GM06990 (cell line): ENCODE data around the gene SYNGR4.
"Not testable (repeated sequence)": the region's sequence is repeated elsewhere in the genome, so short reads cannot be mapped to it uniquely, and the experiment has no call there.

Experiments
- DNase-seq: peaks from one replicate; pipeline ENCODE4 v3.0.0-alpha.2; 2011; ENCODE audit not compliant: insufficient read length; ENCODE audit errors: extremely low read depth
- H3K27me3 ChIP-seq: replicated peaks from 2 replicates; pipeline ENCODE4 v1.6.0; 2011; ENCODE audit warnings: low read length; ENCODE audit not compliant: control insufficient read depth, insufficient read depth
- H3K36me3 ChIP-seq: 2 replicates; pipeline ENCODE4 v1.5.1; 2011; ENCODE audit warnings: low read length; ENCODE audit not compliant: control insufficient read depth, insufficient read depth
- H3K4me3 ChIP-seq: replicated peaks from 2 replicates; pipeline ENCODE4 v1.5.1; 2011; ENCODE audit warnings: low read depth, mild to moderate bottlenecking, control low read depth, low read length
- TF ChIP-seq, protein P1 (sequence below): IDR thresholded peaks from 2 replicates; pipeline ENCODE4 v1.5.1; 2011; ENCODE audit warnings: low read length, control low read depth, mild to moderate bottlenecking, inconsistent platforms; ENCODE audit not compliant: insufficient read depth, poor library complexity, severe bottlenecking

Gene SYNGR4

GRCh38 chr19:48371367-48371766 is 7.2 kb downstream of the SYNGR4 start:
- DNase-seq: no peak
- H3K4me3 ChIP-seq: no peak overlapping the region
- no peaks in the 10 kb centered on the region; the same call in 1 of the 2 replicates for H3K27me3 ChIP-seq
- no peaks in the 10 kb centered on the region for H3K36me3 ChIP-seq
- TF ChIP-seq, protein P1, sequence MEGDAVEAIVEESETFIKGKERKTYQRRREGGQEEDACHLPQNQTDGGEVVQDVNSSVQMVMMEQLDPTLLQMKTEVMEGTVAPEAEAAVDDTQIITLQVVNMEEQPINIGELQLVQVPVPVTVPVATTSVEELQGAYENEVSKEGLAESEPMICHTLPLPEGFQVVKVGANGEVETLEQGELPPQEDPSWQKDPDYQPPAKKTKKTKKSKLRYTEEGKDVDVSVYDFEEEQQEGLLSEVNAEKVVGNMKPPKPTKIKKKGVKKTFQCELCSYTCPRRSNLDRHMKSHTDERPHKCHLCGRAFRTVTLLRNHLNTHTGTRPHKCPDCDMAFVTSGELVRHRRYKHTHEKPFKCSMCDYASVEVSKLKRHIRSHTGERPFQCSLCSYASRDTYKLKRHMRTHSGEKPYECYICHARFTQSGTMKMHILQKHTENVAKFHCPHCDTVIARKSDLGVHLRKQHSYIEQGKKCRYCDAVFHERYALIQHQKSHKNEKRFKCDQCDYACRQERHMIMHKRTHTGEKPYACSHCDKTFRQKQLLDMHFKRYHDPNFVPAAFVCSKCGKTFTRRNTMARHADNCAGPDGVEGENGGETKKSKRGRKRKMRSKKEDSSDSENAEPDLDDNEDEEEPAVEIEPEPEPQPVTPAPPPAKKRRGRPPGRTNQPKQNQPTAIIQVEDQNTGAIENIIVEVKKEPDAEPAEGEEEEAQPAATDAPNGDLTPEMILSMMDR: no peak

GRCh38 chr19:48371771-48372170 is 7.6 kb downstream of the SYNGR4 start:
- not testable (repeated sequence) for H3K36me3 ChIP-seq, H3K4me3 ChIP-seq, H3K27me3 ChIP-seq, DNase-seq

DNA sequence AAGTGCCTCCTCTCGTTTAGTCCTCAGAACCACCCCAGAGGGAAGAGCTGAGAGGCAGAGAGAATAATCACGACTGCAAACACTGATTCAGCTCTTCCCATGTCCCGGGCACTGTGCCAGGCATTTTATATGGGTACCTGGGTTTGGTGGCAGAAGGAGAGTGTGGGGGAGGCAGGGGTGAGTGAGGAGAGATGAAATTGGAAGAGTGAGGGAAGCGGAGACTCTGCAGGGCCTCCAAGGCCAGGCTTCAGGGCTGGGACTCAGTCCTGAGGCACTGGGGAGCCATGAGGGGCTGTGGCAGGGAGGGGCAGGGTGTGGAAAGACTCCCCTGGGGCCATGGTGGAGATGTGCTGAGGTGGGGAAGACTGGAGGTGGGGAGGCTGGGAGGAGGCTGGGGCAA is 8.7 kb downstream of the SYNGR4 start:
- no peaks in the 10 kb centered on the region for H3K36me3 ChIP-seq
- no peak overlapping the region for H3K4me3 ChIP-seq
- no peak for DNase-seq
- H3K27me3 ChIP-seq: no peaks in the 10 kb centered on the region; the same call in 1 of the 2 replicates
- TF ChIP-seq, protein P1: no peak

DNA sequence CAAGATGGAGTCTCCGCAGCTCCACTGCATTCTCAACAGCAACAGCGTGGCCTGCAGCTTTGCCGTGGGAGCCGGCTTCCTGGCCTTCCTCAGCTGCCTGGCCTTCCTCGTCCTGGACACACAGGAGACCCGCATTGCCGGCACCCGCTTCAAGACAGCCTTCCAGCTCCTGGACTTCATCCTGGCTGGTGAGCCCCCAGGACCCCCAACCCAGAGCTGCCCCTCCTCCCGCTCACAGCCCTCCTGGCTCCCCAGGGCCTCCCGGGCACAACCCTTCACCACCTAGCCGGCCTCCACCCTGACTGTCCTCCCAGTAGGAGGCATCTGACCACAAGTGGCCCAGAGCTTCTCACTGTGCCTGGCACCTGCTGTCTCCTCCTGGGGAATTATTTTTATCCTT is 9.4 kb downstream of the SYNGR4 start:
- TF ChIP-seq, protein P1: no peak
- no peak for DNase-seq
- H3K36me3 ChIP-seq: no peaks in the 10 kb centered on the region

GRCh38 chr19:48378194-48378570 is 14.0 kb downstream of the SYNGR4 start:
- no peaks in the 10 kb centered on the region; the same call in 1 of the 2 replicates for H3K27me3 ChIP-seq
- TF ChIP-seq, protein P1: no peak
- H3K36me3 ChIP-seq: peaks cover 5% of the 10 kb centered on the region
- no peak overlapping the region for H3K4me3 ChIP-seq
- no peak for DNase-seq

More for the DNA sequence above, 9.4 kb downstream of the SYNGR4 start:
- no peak overlapping the region for H3K4me3 ChIP-seq
- no peaks in the 10 kb centered on the region; the same call in 1 of the 2 replicates for H3K27me3 ChIP-seq

DNA sequence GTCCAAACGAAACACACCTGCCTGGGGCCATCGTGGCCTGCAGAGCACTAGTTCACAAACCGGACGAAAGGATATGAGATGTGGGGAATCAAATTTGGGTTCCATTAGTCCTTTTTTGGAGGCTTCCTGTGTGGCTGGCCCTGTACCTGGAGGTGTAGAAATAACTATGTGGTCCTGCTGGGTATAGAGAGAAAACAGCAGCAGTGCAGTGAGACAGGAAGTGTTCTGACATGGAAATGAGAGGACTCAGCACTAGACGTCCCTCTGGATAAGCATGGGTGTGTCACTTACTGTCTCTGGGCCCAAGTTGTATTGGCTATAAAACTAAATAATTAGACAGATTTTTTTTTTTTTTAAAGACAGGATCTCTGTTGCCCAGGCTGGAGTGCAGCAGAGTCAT is 14.9 kb downstream of the SYNGR4 start:
- H3K27me3 ChIP-seq: no peaks in the 10 kb centered on the region; the same call in 1 of the 2 replicates
- H3K4me3 ChIP-seq: no peak overlapping the region
- TF ChIP-seq, protein P1: no peak
- peaks cover 6% of the 10 kb centered on the region for H3K36me3 ChIP-seq
- no peak for DNase-seq
